ENCODE results near the gene ARHGEF4.

- TF ChIP-seq CTCF (IDR thresholded peaks at IDR 0.05) (no peak), ESRRA (CRISPR knock-in tag; IDR thresholded peaks at IDR 0.05; ENCODE audit: borderline replicate concordance) (no peak), E2F5 (CRISPR knock-in tag; IDR thresholded peaks at IDR 0.05) (no peak), ZNF416 (CRISPR knock-in tag; IDR thresholded peaks at IDR 0.05) (no peak), ELF4 (CRISPR knock-in tag; IDR thresholded peaks at IDR 0.05; ENCODE audit: low read depth) (no peak), TEAD4 (CRISPR knock-in tag; IDR thresholded peaks at IDR 0.05) (no peak), ZNF121 (CRISPR knock-in tag; IDR thresholded peaks at IDR 0.05) (no peak), IRF2 (CRISPR knock-in tag; IDR thresholded peaks at IDR 0.05; ENCODE audit: borderline replicate concordance, low read depth) (no peak), FOXP1 (CRISPR knock-in tag; IDR thresholded peaks at IDR 0.05; ENCODE audit: borderline replicate concordance) (no peak), USF1 (CRISPR knock-in tag; IDR thresholded peaks at IDR 0.05) (no peak), USF2 (CRISPR knock-in tag; IDR thresholded peaks at IDR 0.05) (no peak), MXD4 (CRISPR knock-in tag; IDR thresholded peaks at IDR 0.05; ENCODE audit: borderline replicate concordance) (no peak), MLX (CRISPR knock-in tag; IDR thresholded peaks at IDR 0.05) (no peak)
Measured at GRCh38 chr2:131039101-131039440, 202.4 kb downstream of the ARHGEF4 start.
